H9 (cell line): ENCODE measurements around the gene FOXK1. TPM values are rescaled to one million over a fixed set of nuclear protein-coding genes. Genes with fewer than 3 reads are reported as not detected.

Experiments used
- DNase-seq: peaks from one replicate; pipeline ENCODE4 v3.0.0-alpha.2; 2017
- H2AFZ ChIP-seq: one replicate; pipeline ENCODE4 v1.6.1; 2013; ENCODE audit warnings: mild to moderate bottlenecking, low read length, control low read depth, moderate library complexity
- H2AK5ac ChIP-seq: 2 replicates; pipeline ENCODE4 v1.6.1; 2013; ENCODE audit warnings: low read length, control low read depth, mixed read lengths; ENCODE audit not compliant: insufficient read length
- H2BK120ac ChIP-seq: one replicate; pipeline ENCODE4 v1.6.1; 2013; ENCODE audit warnings: low read depth, mild to moderate bottlenecking, low read length, control low read depth, inconsistent platforms; ENCODE audit not compliant: poor library complexity, severe bottlenecking
- H2BK12ac ChIP-seq: 2 replicates; pipeline ENCODE4 v1.6.1; 2013; ENCODE audit warnings: low read length, control low read depth, mixed read lengths, low read depth; ENCODE audit not compliant: insufficient read length
- H2BK15ac ChIP-seq: 2 replicates; pipeline ENCODE4 v1.6.1; 2013; ENCODE audit warnings: low read depth, low read length, control low read depth
- H2BK20ac ChIP-seq: one replicate; pipeline ENCODE4 v1.6.1; 2013; ENCODE audit warnings: low read depth, mild to moderate bottlenecking, low read length, control low read depth, inconsistent platforms; ENCODE audit not compliant: poor library complexity, severe bottlenecking
- H2BK5ac ChIP-seq: 2 replicates; pipeline ENCODE4 v1.6.1; 2013; ENCODE audit warnings: low read length, control low read depth, mixed read lengths; ENCODE audit not compliant: insufficient read length
- H3K14ac ChIP-seq: 2 replicates; pipeline ENCODE4 v1.6.1; 2013; ENCODE audit warnings: low read length, control low read depth; ENCODE audit not compliant: insufficient read depth
- H3K18ac ChIP-seq: 2 replicates; pipeline ENCODE4 v1.6.1; 2013; ENCODE audit warnings: low read depth, mild to moderate bottlenecking, mixed read lengths, low read length, control low read depth; ENCODE audit not compliant: insufficient read length
- H3K23ac ChIP-seq: 2 replicates; pipeline ENCODE4 v1.6.1; 2013; ENCODE audit warnings: low read length, control low read depth, mixed read lengths, low read depth; ENCODE audit not compliant: insufficient read length
- H3K23me2 ChIP-seq: 2 replicates; pipeline ENCODE4 v1.6.1; 2013; ENCODE audit warnings: low read depth, mild to moderate bottlenecking, mixed read lengths, low read length, control low read depth; ENCODE audit not compliant: insufficient read length, poor library complexity, severe bottlenecking
- H3K27ac ChIP-seq: 2 replicates; pipeline ENCODE4 v1.5.1; 2013; ENCODE audit warnings: low read length, control low read depth, mixed read lengths, low read depth; ENCODE audit not compliant: insufficient read length
- H3K27me3 ChIP-seq: 2 replicates; pipeline ENCODE4 v1.6.1; 2013; ENCODE audit warnings: low read length, control low read depth, inconsistent platforms; ENCODE audit not compliant: insufficient read depth
- H3K4ac ChIP-seq: 2 replicates; pipeline ENCODE4 v1.6.1; 2013; ENCODE audit warnings: low read depth, mild to moderate bottlenecking, control low read depth, inconsistent platforms, low read length, moderate library complexity
- H3K4me1 ChIP-seq: 2 replicates; pipeline ENCODE4 v1.6.1; 2013; ENCODE audit warnings: low read length, control low read depth, inconsistent platforms; ENCODE audit not compliant: insufficient read depth
- H3K4me2 ChIP-seq: 2 replicates; pipeline ENCODE4 v1.6.1; 2013; ENCODE audit warnings: low read length, control low read depth, mixed read lengths; ENCODE audit not compliant: insufficient read length, insufficient read depth
- H3K56ac ChIP-seq: 2 replicates; pipeline ENCODE4 v1.6.1; 2013; ENCODE audit warnings: low read depth, mild to moderate bottlenecking, mixed read lengths, low read length, control low read depth; ENCODE audit not compliant: insufficient read length
- H3K79me1 ChIP-seq: 2 replicates; pipeline ENCODE4 v1.6.1; 2013; ENCODE audit warnings: low read depth, mild to moderate bottlenecking, moderate library complexity, low read length, control low read depth, inconsistent platforms; ENCODE audit not compliant: insufficient read depth, poor library complexity, severe bottlenecking
- H3K79me2 ChIP-seq: 2 replicates; pipeline ENCODE4 v1.6.1; 2013; ENCODE audit warnings: low read length, control low read depth, inconsistent platforms; ENCODE audit not compliant: insufficient read depth
- H3K9ac ChIP-seq: 2 replicates; pipeline ENCODE4 v1.6.1; 2013; ENCODE audit warnings: low read length, control low read depth, mixed read lengths; ENCODE audit not compliant: insufficient read length; ENCODE audit errors: extremely low read depth
- H3K9me3 ChIP-seq: one replicate; pipeline ENCODE4 v1.6.1; 2013; ENCODE audit warnings: low read depth, low read length, inconsistent platforms; ENCODE audit not compliant: control insufficient read depth
- H3T11ph ChIP-seq: one replicate; pipeline ENCODE4 v1.6.1; 2013; ENCODE audit warnings: mild to moderate bottlenecking, low read length, control low read depth, inconsistent platforms
- H4K20me1 ChIP-seq: one replicate; pipeline ENCODE4 v1.6.1; 2013; ENCODE audit not compliant: control insufficient read depth, insufficient read length, insufficient read depth
- H4K5ac ChIP-seq: 2 replicates; pipeline ENCODE4 v1.6.1; 2013; ENCODE audit warnings: low read depth, mild to moderate bottlenecking, mixed read lengths, low read length, control low read depth; ENCODE audit not compliant: insufficient read length
- H4K8ac ChIP-seq: replicated peaks from 2 replicates; pipeline ENCODE4 v1.6.1; 2013; ENCODE audit warnings: low read length, control low read depth, mixed read lengths, low read depth; ENCODE audit not compliant: insufficient read length
- H4K91ac ChIP-seq: 2 replicates; pipeline ENCODE4 v1.6.1; 2013; ENCODE audit warnings: low read depth, mild to moderate bottlenecking, moderate library complexity, mixed read lengths, low read length, control low read depth; ENCODE audit not compliant: insufficient read length
- H3K27ac Mint-ChIP-seq, 3 experiments: 2 replicates in 2 of 3; 3 replicates in 1 of 3; pipeline ENCODE4 v1.8.0; 2020 to 2021; ENCODE audit warnings: mixed read lengths in 3 of 3, mild to moderate bottlenecking in 1 of 3, moderate library complexity in 1 of 3
- H3K27me3 Mint-ChIP-seq: 2 replicates; pipeline ENCODE4 v1.8.0; 2021; ENCODE audit warnings: low read depth, mild to moderate bottlenecking, moderate library complexity, mixed read lengths
- H3K36me3 Mint-ChIP-seq, 3 experiments: 2 replicates in 2 of 3; 3 replicates in 1 of 3; pipeline ENCODE4 v1.8.0; 2020 to 2021; ENCODE audit warnings: low read depth in 3 of 3, mixed read lengths in 3 of 3; ENCODE audit not compliant: insufficient read depth in 1 of 3
- H3K4me1 Mint-ChIP-seq, 2 experiments: 2 replicates each; pipeline ENCODE4 v1.8.0; 2020; ENCODE audit warnings: mixed read lengths in 2 of 2
- H3K4me3 Mint-ChIP-seq, 2 experiments: 2 replicates in 1 of 2; 3 replicates in 1 of 2; pipeline ENCODE4 v1.8.0; 2020 to 2021; ENCODE audit warnings: mild to moderate bottlenecking in 2 of 2, mixed read lengths in 2 of 2, moderate library complexity in 1 of 2
- H3K9me3 Mint-ChIP-seq, 2 experiments: 2 replicates in 1 of 2; 3 replicates in 1 of 2; pipeline ENCODE4 v1.8.0; 2020; ENCODE audit warnings: mild to moderate bottlenecking in 2 of 2, mixed read lengths in 2 of 2, moderate library complexity in 1 of 2
- WGBS: extraction: QIAGEN DNeasy Blood & Tissue Kit; methylation state at CpG from one replicate; pipeline ENCODE4 v1.1.7; 2013; ENCODE audit warnings: missing lambda C conversion rate, low lambda C conversion rate, mixed read lengths; ENCODE audit not compliant: insufficient read length; ENCODE audit errors: extremely low coverage; 5-methylcytosine and 5-hydroxymethylcytosine counted together
- total RNA-seq: library from RNA; stranded (reverse); gene quantifications from 2 replicates; pipeline ENCODE4 v1.2.1, GENCODE V29; 2021
- TF ChIP-seq, protein P1 (sequence below): fragments of 200-600 bp; sonication (generic); conservative IDR thresholded peaks from 3 replicates; pipeline ENCODE4 v1.8.0; 2021; ENCODE audit warnings: antibody characterized with exemption, mild to moderate bottlenecking

The FOXK1 gene
- total RNA-seq, 1 experiment from 2014 or later, result 14.4 TPM

DNA sequence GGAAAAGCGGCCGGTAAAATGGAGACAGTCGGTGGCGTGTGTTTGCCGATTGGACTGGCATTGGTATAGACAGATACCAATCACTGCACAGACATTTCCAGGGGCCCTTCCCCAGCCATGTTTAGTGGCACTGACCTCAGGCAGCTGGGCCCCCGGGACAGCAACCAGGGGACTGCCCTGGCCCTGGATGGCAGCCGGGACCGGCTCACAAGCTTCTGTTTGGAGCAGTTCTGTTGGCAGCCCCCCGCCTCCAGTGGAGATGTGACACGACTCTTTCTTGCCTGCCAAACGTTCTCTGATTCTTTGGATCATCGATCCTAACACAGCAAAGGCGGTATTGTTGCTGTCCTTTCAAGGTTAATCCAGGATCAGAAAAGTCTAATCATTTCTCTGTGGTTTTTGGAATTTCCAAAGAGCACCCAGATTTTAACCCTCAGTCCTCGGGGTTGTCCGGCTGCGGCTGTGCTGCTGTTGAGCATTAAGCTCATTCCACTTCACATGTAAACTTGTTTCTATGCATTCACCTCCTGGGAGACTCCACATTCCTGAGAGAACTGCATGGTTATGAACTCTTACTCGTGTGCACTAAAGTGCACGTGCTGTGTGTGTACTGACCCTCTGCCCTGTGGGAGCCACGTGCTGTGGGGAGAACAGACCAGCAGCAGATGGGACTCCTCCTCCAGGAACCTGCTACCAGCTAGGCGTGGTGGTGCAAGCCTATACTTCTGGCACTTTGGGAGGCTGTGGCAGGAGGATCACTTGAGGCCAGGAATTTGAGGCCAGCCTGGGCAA, 46.0 kb downstream of the FOXK1 start:
- H3K79me2 ChIP-seq, result no peaks in the 10 kb centered on the region
- Mint-ChIP-seq H3K36me3 (peaks cover 0 to 1% (median 0%) of the 10 kb centered on the region in 3 experiments; a peak in 1 of 7 replicates), H3K9me3 (no peaks in the 10 kb centered on the region), H3K27ac (no peak overlapping the region), H3K27me3 (peaks cover 7% of the 10 kb centered on the region; the same call in 1 of the 2 replicates), H3K4me1 (peaks cover 4 to 9% of the 10 kb centered on the region in 2 experiments; a peak in 3 of 4 replicates), H3K4me3 (no peak overlapping the region)
- no peak overlapping the region for H3K23ac ChIP-seq
- no peaks in the 10 kb centered on the region for H3K27me3 ChIP-seq
- TF ChIP-seq, protein P1, sequence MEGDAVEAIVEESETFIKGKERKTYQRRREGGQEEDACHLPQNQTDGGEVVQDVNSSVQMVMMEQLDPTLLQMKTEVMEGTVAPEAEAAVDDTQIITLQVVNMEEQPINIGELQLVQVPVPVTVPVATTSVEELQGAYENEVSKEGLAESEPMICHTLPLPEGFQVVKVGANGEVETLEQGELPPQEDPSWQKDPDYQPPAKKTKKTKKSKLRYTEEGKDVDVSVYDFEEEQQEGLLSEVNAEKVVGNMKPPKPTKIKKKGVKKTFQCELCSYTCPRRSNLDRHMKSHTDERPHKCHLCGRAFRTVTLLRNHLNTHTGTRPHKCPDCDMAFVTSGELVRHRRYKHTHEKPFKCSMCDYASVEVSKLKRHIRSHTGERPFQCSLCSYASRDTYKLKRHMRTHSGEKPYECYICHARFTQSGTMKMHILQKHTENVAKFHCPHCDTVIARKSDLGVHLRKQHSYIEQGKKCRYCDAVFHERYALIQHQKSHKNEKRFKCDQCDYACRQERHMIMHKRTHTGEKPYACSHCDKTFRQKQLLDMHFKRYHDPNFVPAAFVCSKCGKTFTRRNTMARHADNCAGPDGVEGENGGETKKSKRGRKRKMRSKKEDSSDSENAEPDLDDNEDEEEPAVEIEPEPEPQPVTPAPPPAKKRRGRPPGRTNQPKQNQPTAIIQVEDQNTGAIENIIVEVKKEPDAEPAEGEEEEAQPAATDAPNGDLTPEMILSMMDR, result no peak
- H2BK15ac ChIP-seq, result no peak overlapping the region
- no peaks in the 10 kb centered on the region for H4K20me1 ChIP-seq
- no peak overlapping the region for H2BK20ac ChIP-seq
- H3K23me2 ChIP-seq, result no peaks in the 10 kb centered on the region
- H3K4me2 ChIP-seq, result no peak overlapping the region
- H3K18ac ChIP-seq, result no peak overlapping the region
- no peak overlapping the region; the same call in 1 of the 2 replicates for H3K14ac ChIP-seq
- H3T11ph ChIP-seq, result no peak overlapping the region
- H3K9me3 ChIP-seq, result no peaks in the 10 kb centered on the region
- no peak overlapping the region for H3K27ac ChIP-seq
- H3K56ac ChIP-seq, result no peak overlapping the region
- H3K4me1 ChIP-seq, result no peaks in the 10 kb centered on the region
- no peak overlapping the region for H2BK5ac ChIP-seq
- WGBS, result no CpG with 5 or more reads among the region's 20 CpGs
- H2AFZ ChIP-seq, result no peak overlapping the region
- no peak overlapping the region for H2BK120ac ChIP-seq
- no peak overlapping the region for H3K4ac ChIP-seq
- DNase-seq, result no peak
- H4K91ac ChIP-seq, result no peak overlapping the region
- no peak overlapping the region for H4K8ac ChIP-seq
- no peak overlapping the region for H2AK5ac ChIP-seq
- H3K79me1 ChIP-seq, result no peaks in the 10 kb centered on the region
- H4K5ac ChIP-seq, result no peak overlapping the region
- H3K9ac ChIP-seq, result no peak overlapping the region
- H2BK12ac ChIP-seq, result no peak overlapping the region
